ENCODE results near the gene SLC39A5. TPM values are rescaled to one million over a fixed set of nuclear protein-coding genes. Genes with fewer than 3 reads are reported as not detected.
A peak's percentile ranks its signal among the peaks of the same experiment; 100 is the strongest.

Gene SLC39A5
- total and polyA plus RNA-seq, 2 of the 13 experiments (the other 11 are each of a cell fraction or from before 2014, with no cell fraction given), result 59.7 to 101 TPM

DNA sequence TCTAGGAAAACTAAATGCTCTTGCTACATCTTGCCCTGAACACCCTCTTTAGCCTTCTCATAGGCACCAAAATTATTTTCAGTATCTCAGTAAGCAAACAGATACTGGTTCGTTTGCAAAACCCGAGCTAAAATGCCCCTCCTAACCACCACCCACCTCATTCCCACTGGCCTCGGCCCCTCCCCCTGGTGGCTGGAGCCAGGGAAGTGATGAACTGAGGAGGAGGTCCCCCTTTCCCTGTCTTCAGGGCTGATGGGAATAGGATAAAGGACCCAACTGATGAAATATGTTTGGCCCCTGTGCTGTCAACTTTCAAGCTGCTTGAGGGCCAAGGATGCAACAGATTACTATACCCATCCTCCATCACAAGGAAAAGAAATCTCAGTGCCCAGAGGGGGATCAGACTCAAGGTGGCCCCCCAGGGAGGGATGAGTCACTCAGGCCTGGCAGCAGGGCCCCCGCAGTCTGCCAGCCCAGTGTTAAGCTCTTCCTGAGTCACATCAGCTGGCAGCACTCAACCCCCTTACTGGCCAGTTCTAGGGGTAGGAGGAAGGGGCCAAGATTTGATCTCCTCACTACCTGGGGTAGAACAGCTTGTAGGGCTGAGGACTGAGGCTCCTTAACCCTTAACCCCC is 26.6 kb downstream of the SLC39A5 start:
- Histone ChIP-seq H2AFZ (ENCODE audit: low read length) (no peak overlapping the region), H3K9me3 (ENCODE audit: low read length) (no peaks in the 10 kb centered on the region), H3K4me3 (replicated peaks in 1 of 3; ENCODE audit: insufficient read depth in 1 of 3, low read depth in 2 of 3, low read length in 3 of 3) (no peak overlapping the region), H3K27me3 (ENCODE audit: control insufficient read depth in 1 of 2, insufficient read depth in 2 of 2, low read length in 2 of 2) (no peaks in the 10 kb centered on the region), H3K4me1 (ENCODE audit: insufficient read depth, low read length) (peaks cover 21% of the 10 kb centered on the region), H3K9ac (ENCODE audit: insufficient read depth, low read depth, low read length) (peak overlapping the region; percentile 79; the same call in 1 of the 2 replicates), H3K27ac (ENCODE audit: extremely low read length, insufficient read depth, low read length) (no peak overlapping the region), H3K36me3 (replicated peaks in 1 of 2; ENCODE audit: control insufficient read depth in 1 of 2, insufficient read depth in 2 of 2, low read length in 2 of 2) (peaks cover 20 to 40% of the 10 kb centered on the region in 2 experiments), H4K20me1 (ENCODE audit: insufficient read depth, low read length) (no peaks in the 10 kb centered on the region), H3K4me2 (ENCODE audit: low read depth, low read length) (peak overlapping the region; percentile 77; the same call in 1 of the 2 replicates), H3K79me2 (ENCODE audit: insufficient read depth, low read length) (peaks cover 10% of the 10 kb centered on the region)
- 61% methylated on average over 4 of the region's 4 CpGs for WGBS (ENCODE audit: low lambda C conversion rate)
- intact Hi-C loops (cut with micrococcal nuclease; ENCODE audit: unreplicated experiment), result loop anchor here (5.0 kb wide), 1 partner anchor 34 kb away; the partner anchor contains the start of genes NABP2 and RNF41
- FAIRE-seq (no peak), ATAC-seq (no peak), DNase-seq (ENCODE audit: low spot score) (no peak)
- TF ChIP-seq NFYC (CRISPR knock-in tag; IDR thresholded peaks at IDR 0.05) (no peak), CREB1 (IDR thresholded peaks at IDR 0.05) (no peak), CREB1 (CRISPR knock-in tag; IDR thresholded peaks at IDR 0.05) (no peak), CTCF (CRISPR knock-in tag; IDR thresholded peaks at IDR 0.05) (peak; percentile 30; the same call in 1 of the 2 replicates), MLXIP (CRISPR knock-in tag; IDR thresholded peaks at IDR 0.05; ENCODE audit: borderline replicate concordance) (no peak)
- BruUV-seq (replicated peaks), result no TSS peak
- POLR2A ChIA-PET, result interaction anchor here (1.4 to 3.5 kb wide), 2 partner anchors 10 to 25 kb away, joined by 8 to 24 read pairs; partner anchors contain the start of gene COQ10A
- CTCF ChIA-PET (ENCODE audit: low intra/inter-chr PET ratio, low total read pairs), result no interaction called here
- in situ Hi-C loops (cut with HindIII; ENCODE audit: extremely low pct_ligation_motif_present, low pct_unique_long_range_greater_than_20kb), result loop anchor here (5.0 kb wide), 2 partner anchors 34 to 64 kb away; partner anchors contain the start of genes NABP2 and RNF41

Data from HepG2 (cell line).